Measurements from ENCODE around the gene ASF1A.
A peak's percentile ranks its signal among the peaks of the same experiment; 100 is the strongest.

Gene ASF1A

GRCh38 chr6:118899948-118900347 is 6.0 kb downstream of the ASF1A start:
- peaks cover 72% of the 10 kb centered on the region for H3K36me3 ChIP-seq (ENCODE audit: insufficient read depth, low read depth, low read length)

GRCh38 chr6:118902726-118903125 is 8.8 kb downstream of the ASF1A start:
- no peak overlapping the region for H3K4me3 ChIP-seq (ENCODE audit: low read length)
- no peaks in the 10 kb centered on the region for H3K9me3 ChIP-seq (ENCODE audit: insufficient read depth, low read depth, low read length)
- H3K36me3 ChIP-seq (ENCODE audit: insufficient read depth, low read depth, low read length): peaks cover 96% of the 10 kb centered on the region
- H3K9ac ChIP-seq (ENCODE audit: low read depth, low read length): no peak overlapping the region
- H3K27me3 ChIP-seq (ENCODE audit: insufficient read depth, low read length): no peaks in the 10 kb centered on the region
- no peak overlapping the region for H3K27ac ChIP-seq (ENCODE audit: low read length)
- H3K4me1 ChIP-seq (ENCODE audit: insufficient read depth, low read length): peaks cover 19% of the 10 kb centered on the region

More at GRCh38 chr6:118899948-118900347, 6.0 kb downstream of the ASF1A start:
- no peaks in the 10 kb centered on the region for H3K9me3 ChIP-seq (ENCODE audit: insufficient read depth, low read depth, low read length)
- peak overlapping the region; percentile 1; the same call in 1 of the 2 replicates for H3K9ac ChIP-seq (ENCODE audit: low read depth, low read length)
- H3K27me3 ChIP-seq (ENCODE audit: insufficient read depth, low read length): no peaks in the 10 kb centered on the region
- H3K4me1 ChIP-seq (ENCODE audit: insufficient read depth, low read length): peaks cover 22% of the 10 kb centered on the region
- H3K4me3 ChIP-seq (ENCODE audit: low read length): peak overlapping the region; percentile 0; the same call in 1 of the 2 replicates
- no peak overlapping the region for H3K27ac ChIP-seq (ENCODE audit: low read length)

- peaks cover 96% of the 10 kb centered on the region for H3K36me3 ChIP-seq (ENCODE audit: insufficient read depth, low read depth, low read length)
- peaks cover 15% of the 10 kb centered on the region for H3K4me1 ChIP-seq (ENCODE audit: insufficient read depth, low read length)
- no peaks in the 10 kb centered on the region for H3K9me3 ChIP-seq (ENCODE audit: insufficient read depth, low read depth, low read length)
- H3K4me3 ChIP-seq (ENCODE audit: low read length): no peak overlapping the region
- H3K9ac ChIP-seq (ENCODE audit: low read depth, low read length): no peak overlapping the region
- no peak overlapping the region for H3K27ac ChIP-seq (ENCODE audit: low read length)
- H3K27me3 ChIP-seq (ENCODE audit: insufficient read depth, low read length): no peaks in the 10 kb centered on the region
Observed at GRCh38 chr6:118903138-118903537, 9.2 kb downstream of the ASF1A start.

- Histone ChIP-seq H3K4me1 (ENCODE audit: insufficient read depth, low read length) (peaks cover 15% of the 10 kb centered on the region), H3K27ac (ENCODE audit: low read length) (no peak overlapping the region), H3K27me3 (ENCODE audit: insufficient read depth, low read length) (no peaks in the 10 kb centered on the region), H3K36me3 (ENCODE audit: insufficient read depth, low read depth, low read length) (peaks cover 98% of the 10 kb centered on the region), H3K9ac (ENCODE audit: low read depth, low read length) (no peak overlapping the region), H3K9me3 (ENCODE audit: insufficient read depth, low read depth, low read length) (no peaks in the 10 kb centered on the region), H3K4me3 (ENCODE audit: low read length) (no peak overlapping the region)
Observed at GRCh38 chr6:118903691-118904090, 9.7 kb downstream of the ASF1A start.

GRCh38 chr6:118905084-118905483 is 11.1 kb downstream of the ASF1A start:
- no peak overlapping the region for H3K27ac ChIP-seq (ENCODE audit: low read length)
- H3K36me3 ChIP-seq (ENCODE audit: insufficient read depth, low read depth, low read length): peaks cover 98% of the 10 kb centered on the region
- no peaks in the 10 kb centered on the region for H3K27me3 ChIP-seq (ENCODE audit: insufficient read depth, low read length)
- H3K9me3 ChIP-seq (ENCODE audit: insufficient read depth, low read depth, low read length): no peaks in the 10 kb centered on the region
- no peak overlapping the region for H3K9ac ChIP-seq (ENCODE audit: low read depth, low read length)
- no peak overlapping the region for H3K4me3 ChIP-seq (ENCODE audit: low read length)
- H3K4me1 ChIP-seq (ENCODE audit: insufficient read depth, low read length): peaks cover 2% of the 10 kb centered on the region; the same call in 1 of the 2 replicates

- H3K27ac ChIP-seq (ENCODE audit: low read length): no peak overlapping the region
- no peaks in the 10 kb centered on the region for H3K9me3 ChIP-seq (ENCODE audit: insufficient read depth, low read depth, low read length)
- no peaks in the 10 kb centered on the region for H3K27me3 ChIP-seq (ENCODE audit: insufficient read depth, low read length)
- H3K4me3 ChIP-seq (ENCODE audit: low read length): no peak overlapping the region
- H3K4me1 ChIP-seq (ENCODE audit: insufficient read depth, low read length): no peaks in the 10 kb centered on the region
- H3K36me3 ChIP-seq (ENCODE audit: insufficient read depth, low read depth, low read length): peaks cover 98% of the 10 kb centered on the region
- no peak overlapping the region for H3K9ac ChIP-seq (ENCODE audit: low read depth, low read length)
Observed at GRCh38 chr6:118905851-118906250, 11.9 kb downstream of the ASF1A start.

GRCh38 chr6:118908441-118908840 is 14.5 kb downstream of the ASF1A start:
- Histone ChIP-seq H3K36me3 (ENCODE audit: insufficient read depth, low read depth, low read length) (peaks cover 98% of the 10 kb centered on the region), H3K9me3 (ENCODE audit: insufficient read depth, low read depth, low read length) (no peaks in the 10 kb centered on the region), H3K27ac (ENCODE audit: low read length) (no peak overlapping the region), H3K4me1 (ENCODE audit: insufficient read depth, low read length) (no peaks in the 10 kb centered on the region), H3K27me3 (ENCODE audit: insufficient read depth, low read length) (no peaks in the 10 kb centered on the region), H3K9ac (ENCODE audit: low read depth, low read length) (no peak overlapping the region), H3K4me3 (ENCODE audit: low read length) (no peak overlapping the region)

GRCh38 chr6:118912646-118913045 is 18.7 kb downstream of the ASF1A start:
- H3K36me3 ChIP-seq (ENCODE audit: insufficient read depth, low read depth, low read length): peaks cover 94% of the 10 kb centered on the region
- H3K4me1 ChIP-seq (ENCODE audit: insufficient read depth, low read length): no peaks in the 10 kb centered on the region
- H3K27me3 ChIP-seq (ENCODE audit: insufficient read depth, low read length): no peaks in the 10 kb centered on the region
- no peaks in the 10 kb centered on the region for H3K9me3 ChIP-seq (ENCODE audit: insufficient read depth, low read depth, low read length)
- H3K4me3 ChIP-seq (ENCODE audit: low read length): no peak overlapping the region
- H3K9ac ChIP-seq (ENCODE audit: low read depth, low read length): no peak overlapping the region
- no peak overlapping the region for H3K27ac ChIP-seq (ENCODE audit: low read length)

GRCh38 chr6:118913161-118913560 is 19.2 kb downstream of the ASF1A start:
- Histone ChIP-seq H3K27me3 (ENCODE audit: insufficient read depth, low read length) (no peaks in the 10 kb centered on the region), H3K36me3 (ENCODE audit: insufficient read depth, low read depth, low read length) (peaks cover 94% of the 10 kb centered on the region), H3K27ac (ENCODE audit: low read length) (no peak overlapping the region), H3K9me3 (ENCODE audit: insufficient read depth, low read depth, low read length) (no peaks in the 10 kb centered on the region), H3K4me1 (ENCODE audit: insufficient read depth, low read length) (no peaks in the 10 kb centered on the region), H3K9ac (ENCODE audit: low read depth, low read length) (no peak overlapping the region), H3K4me3 (ENCODE audit: low read length) (no peak overlapping the region)

GRCh38 chr6:118914598-118914997 is 20.6 kb downstream of the ASF1A start:
- Histone ChIP-seq H3K4me1 (ENCODE audit: insufficient read depth, low read length) (no peaks in the 10 kb centered on the region), H3K36me3 (ENCODE audit: insufficient read depth, low read depth, low read length) (peaks cover 94% of the 10 kb centered on the region), H3K27ac (ENCODE audit: low read length) (no peak overlapping the region), H3K9ac (ENCODE audit: low read depth, low read length) (no peak overlapping the region), H3K4me3 (ENCODE audit: low read length) (no peak overlapping the region), H3K9me3 (ENCODE audit: insufficient read depth, low read depth, low read length) (no peaks in the 10 kb centered on the region), H3K27me3 (ENCODE audit: insufficient read depth, low read length) (no peaks in the 10 kb centered on the region)

- Histone ChIP-seq H3K27me3 (ENCODE audit: insufficient read depth, low read length) (no peaks in the 10 kb centered on the region), H3K9me3 (ENCODE audit: insufficient read depth, low read depth, low read length) (no peaks in the 10 kb centered on the region), H3K27ac (ENCODE audit: low read length) (no peak overlapping the region), H3K4me1 (ENCODE audit: insufficient read depth, low read length) (no peaks in the 10 kb centered on the region), H3K36me3 (ENCODE audit: insufficient read depth, low read depth, low read length) (peaks cover 95% of the 10 kb centered on the region), H3K4me3 (ENCODE audit: low read length) (no peak overlapping the region), H3K9ac (ENCODE audit: low read depth, low read length) (no peak overlapping the region)
Observed at GRCh38 chr6:118917546-118918328, 23.8 kb downstream of the ASF1A start.

GRCh38 chr6:118918329-118918725 is 24.4 kb downstream of the ASF1A start:
- Histone ChIP-seq H3K36me3 (ENCODE audit: insufficient read depth, low read depth, low read length) (peaks cover 94% of the 10 kb centered on the region), H3K4me1 (ENCODE audit: insufficient read depth, low read length) (no peaks in the 10 kb centered on the region), H3K4me3 (ENCODE audit: low read length) (no peak overlapping the region), H3K27me3 (ENCODE audit: insufficient read depth, low read length) (no peaks in the 10 kb centered on the region), H3K27ac (ENCODE audit: low read length) (no peak overlapping the region), H3K9ac (ENCODE audit: low read depth, low read length) (no peak overlapping the region), H3K9me3 (ENCODE audit: insufficient read depth, low read depth, low read length) (no peaks in the 10 kb centered on the region)

Measured in iPS-20b (cell line).